ENCODE data around the gene CTSL.

DNA sequence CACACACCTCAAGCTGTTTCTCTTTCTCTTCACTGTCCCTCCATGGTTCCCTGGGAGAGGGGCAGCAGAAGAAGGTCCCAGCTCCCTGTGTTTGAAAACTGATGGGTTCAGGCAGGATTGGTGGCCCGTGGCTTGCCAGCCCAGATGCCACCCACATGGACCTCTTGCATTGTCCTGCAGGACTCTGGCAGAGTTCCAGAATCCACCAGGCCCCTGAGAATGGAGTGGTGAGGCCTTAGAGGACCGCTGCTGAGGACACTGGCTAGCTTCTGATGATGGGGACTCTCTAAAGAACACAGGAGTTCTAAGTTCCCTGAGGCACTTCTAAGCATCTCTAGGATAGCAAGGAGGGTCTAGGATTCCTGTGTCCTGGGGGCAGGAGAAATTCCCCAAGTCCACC is 24.8 kb downstream of the CTSL start:
- TF ChIP-seq, protein P1, sequence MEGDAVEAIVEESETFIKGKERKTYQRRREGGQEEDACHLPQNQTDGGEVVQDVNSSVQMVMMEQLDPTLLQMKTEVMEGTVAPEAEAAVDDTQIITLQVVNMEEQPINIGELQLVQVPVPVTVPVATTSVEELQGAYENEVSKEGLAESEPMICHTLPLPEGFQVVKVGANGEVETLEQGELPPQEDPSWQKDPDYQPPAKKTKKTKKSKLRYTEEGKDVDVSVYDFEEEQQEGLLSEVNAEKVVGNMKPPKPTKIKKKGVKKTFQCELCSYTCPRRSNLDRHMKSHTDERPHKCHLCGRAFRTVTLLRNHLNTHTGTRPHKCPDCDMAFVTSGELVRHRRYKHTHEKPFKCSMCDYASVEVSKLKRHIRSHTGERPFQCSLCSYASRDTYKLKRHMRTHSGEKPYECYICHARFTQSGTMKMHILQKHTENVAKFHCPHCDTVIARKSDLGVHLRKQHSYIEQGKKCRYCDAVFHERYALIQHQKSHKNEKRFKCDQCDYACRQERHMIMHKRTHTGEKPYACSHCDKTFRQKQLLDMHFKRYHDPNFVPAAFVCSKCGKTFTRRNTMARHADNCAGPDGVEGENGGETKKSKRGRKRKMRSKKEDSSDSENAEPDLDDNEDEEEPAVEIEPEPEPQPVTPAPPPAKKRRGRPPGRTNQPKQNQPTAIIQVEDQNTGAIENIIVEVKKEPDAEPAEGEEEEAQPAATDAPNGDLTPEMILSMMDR (IDR thresholded peaks at IDR 0.05; ENCODE audit: low read depth, low read length, poor library complexity, severe bottlenecking) = no peak
- no peak for TF ChIP-seq EZH2phosphoT487 (IDR thresholded peaks at IDR 0.05; ENCODE audit: borderline replicate concordance, low read length)

Data from DOHH2 (cell line).